ENCODE results near the gene CELA2A.

DNA sequence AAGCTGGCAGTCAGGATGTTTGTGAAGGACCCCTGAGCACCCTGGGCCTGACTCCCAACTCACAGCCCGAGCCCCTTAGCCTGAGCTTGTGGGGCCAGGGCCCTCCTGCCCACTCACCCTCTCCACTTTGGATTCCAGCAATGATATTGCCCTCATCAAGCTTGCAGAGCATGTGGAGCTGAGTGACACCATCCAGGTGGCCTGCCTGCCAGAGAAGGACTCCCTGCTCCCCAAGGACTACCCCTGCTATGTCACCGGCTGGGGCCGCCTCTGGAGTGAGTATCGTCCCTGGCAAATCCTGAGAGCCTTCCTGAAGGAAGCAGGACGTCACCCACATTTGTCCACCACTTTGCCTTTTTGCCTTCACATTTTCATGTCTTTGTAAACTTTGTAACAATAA lies 13.3 kb upstream of the CELA2A start:
- TF ChIP-seq POLR2A (IDR thresholded peaks at IDR 0.05; ENCODE audit: low read depth, low read length) = no peak
- TF ChIP-seq TAF1 (IDR thresholded peaks at IDR 0.05; ENCODE audit: low read depth, low read length) = no peak
- no peak for TF ChIP-seq POLR2AphosphoS5 (IDR thresholded peaks at IDR 0.05; ENCODE audit: low read depth, low read length)
- TF ChIP-seq SPI1 (IDR thresholded peaks at IDR 0.05; ENCODE audit: low read depth, low read length) = no peak
